GM13977 (cell line): ENCODE measurements around the gene AADACL4.

ENCODE experiments used
- DNase-seq: peaks from one replicate; pipeline ENCODE4 v3.0.0; 2012; ENCODE audit warnings: low spot score
- in situ Hi-C: fragments of 300-500 bp; cut with MboI; formaldehyde crosslinking; loops from one replicate; pipeline ENCODE4 v1.12.0; 2022; ENCODE audit warnings: low sequenced_read_pairs, low pct_unique_long_range_greater_than_20kb, mixed read lengths, inconsistent platforms; ENCODE audit not compliant: unreplicated experiment
- TF ChIP-seq, protein P1 (sequence below): IDR thresholded peaks from 2 replicates; pipeline ENCODE4 v1.5.1; 2012; ENCODE audit warnings: mild to moderate bottlenecking, control low read depth; ENCODE audit not compliant: insufficient read depth; ENCODE audit errors: extremely low read depth, missing control alignments

AADACL4 gene

GRCh38 chr1:12630946-12631530, 12.8 kb upstream of the AADACL4 start:
- TF ChIP-seq, protein P1, sequence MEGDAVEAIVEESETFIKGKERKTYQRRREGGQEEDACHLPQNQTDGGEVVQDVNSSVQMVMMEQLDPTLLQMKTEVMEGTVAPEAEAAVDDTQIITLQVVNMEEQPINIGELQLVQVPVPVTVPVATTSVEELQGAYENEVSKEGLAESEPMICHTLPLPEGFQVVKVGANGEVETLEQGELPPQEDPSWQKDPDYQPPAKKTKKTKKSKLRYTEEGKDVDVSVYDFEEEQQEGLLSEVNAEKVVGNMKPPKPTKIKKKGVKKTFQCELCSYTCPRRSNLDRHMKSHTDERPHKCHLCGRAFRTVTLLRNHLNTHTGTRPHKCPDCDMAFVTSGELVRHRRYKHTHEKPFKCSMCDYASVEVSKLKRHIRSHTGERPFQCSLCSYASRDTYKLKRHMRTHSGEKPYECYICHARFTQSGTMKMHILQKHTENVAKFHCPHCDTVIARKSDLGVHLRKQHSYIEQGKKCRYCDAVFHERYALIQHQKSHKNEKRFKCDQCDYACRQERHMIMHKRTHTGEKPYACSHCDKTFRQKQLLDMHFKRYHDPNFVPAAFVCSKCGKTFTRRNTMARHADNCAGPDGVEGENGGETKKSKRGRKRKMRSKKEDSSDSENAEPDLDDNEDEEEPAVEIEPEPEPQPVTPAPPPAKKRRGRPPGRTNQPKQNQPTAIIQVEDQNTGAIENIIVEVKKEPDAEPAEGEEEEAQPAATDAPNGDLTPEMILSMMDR, result no peak
- DNase-seq, result no peak
- in situ Hi-C loops, result no loop called here

- in situ Hi-C loops, result no loop called here
- TF ChIP-seq, protein P1, result no peak
- no peak for DNase-seq
Observed at GRCh38 chr1:12631571-12631970, 12.3 kb upstream of the AADACL4 start.

GRCh38 chr1:12634156-12634555, 9.7 kb upstream of the AADACL4 start:
- no peak for DNase-seq
- TF ChIP-seq, protein P1, result no peak
- in situ Hi-C loops, result no loop called here

DNA sequence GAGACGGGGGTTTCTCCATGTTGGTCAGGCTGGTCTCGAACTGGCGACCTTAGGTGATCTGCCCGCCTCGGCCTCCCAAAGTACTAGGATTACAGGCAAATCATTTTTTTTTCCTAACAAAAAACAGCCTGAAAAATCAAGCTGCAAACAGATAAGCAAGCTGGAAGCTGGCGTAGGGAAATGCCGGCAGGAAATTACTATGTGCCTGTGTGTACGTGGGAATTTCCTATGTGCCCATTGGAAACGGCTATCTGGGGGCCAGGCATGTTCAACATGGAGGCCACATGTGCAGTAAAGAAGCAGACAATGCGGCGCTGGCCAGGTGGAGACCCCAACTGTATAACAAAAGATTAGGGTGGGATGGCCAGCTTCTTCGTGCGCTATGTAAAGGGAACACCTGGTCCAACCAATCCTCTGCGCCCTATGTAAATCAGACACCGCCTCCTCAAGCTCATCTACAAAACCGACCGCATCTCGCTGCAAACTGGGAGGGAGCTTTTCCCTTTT, 9.1 kb upstream of the AADACL4 start:
- in situ Hi-C loops, result no loop called here

DNA sequence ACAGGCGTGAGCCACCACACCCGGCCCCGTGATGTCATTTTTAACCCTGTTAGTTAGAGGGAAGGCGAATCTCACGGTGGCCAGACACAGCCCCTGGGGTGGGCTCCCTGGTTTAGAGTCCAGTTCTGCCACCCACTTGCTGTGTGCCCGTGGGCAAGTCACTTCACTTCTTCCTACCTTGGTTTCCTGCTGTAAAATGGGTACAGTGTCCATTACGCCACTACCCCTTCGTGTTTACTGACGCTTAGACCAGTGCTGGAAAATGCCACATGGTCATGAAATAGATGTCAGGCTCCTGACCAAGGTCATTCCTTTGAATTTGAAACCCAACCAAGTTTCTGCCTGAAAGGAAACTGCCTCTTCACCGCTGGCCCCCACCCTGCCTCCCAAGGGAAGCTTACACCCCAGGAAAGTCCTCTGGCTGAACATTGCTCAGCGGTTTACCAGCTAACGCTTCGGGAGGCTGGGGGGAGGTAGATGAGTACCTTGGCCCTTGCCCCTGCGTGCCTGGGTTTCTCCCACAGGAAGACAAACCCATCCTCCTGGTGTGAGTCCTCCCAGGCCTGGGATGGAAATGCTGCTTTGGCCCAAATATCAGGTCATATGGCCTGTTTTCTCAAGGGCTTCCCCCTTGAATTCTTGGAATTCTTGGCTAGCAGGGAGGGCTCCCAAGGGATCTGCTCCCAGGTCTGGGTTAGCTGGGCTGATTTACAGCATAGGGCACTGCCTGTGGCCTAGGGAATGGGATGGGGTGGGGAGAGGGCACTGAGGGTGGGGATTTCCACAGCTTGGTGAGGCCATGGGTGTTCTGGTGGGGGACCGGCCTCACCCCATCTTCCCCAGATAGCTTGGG, 7.6 kb upstream of the AADACL4 start:
- TF ChIP-seq, protein P1, result no peak
- in situ Hi-C loops, result no loop called here
- no peak for DNase-seq

More for the DNA sequence above, 9.1 kb upstream of the AADACL4 start:
- TF ChIP-seq, protein P1, result no peak
- DNase-seq, result no peak

GRCh38 chr1:12637693-12638092, 6.2 kb upstream of the AADACL4 start:
- TF ChIP-seq, protein P1, result no peak
- DNase-seq, result no peak
- in situ Hi-C loops, result no loop called here
